Testis (tissue), 3 donors: ENCODE measurements around the gene ADGRB3. TPM values are rescaled to one million over a fixed set of nuclear protein-coding genes. Genes with fewer than 3 reads are reported as not detected.

Experiments used
- DNase-seq: peaks from one replicate; pipeline ENCODE4 v3.0.0-alpha.2; 2019
- H3K27ac ChIP-seq, 2 donors: fragments of 200-600 bp; sonication (generic); one replicate each; pipeline ENCODE4 v1.5.1; 2019
- H3K27me3 ChIP-seq: fragments of 200-600 bp; sonication (generic); one replicate; pipeline ENCODE4 v1.5.1; 2019
- H3K36me3 ChIP-seq: fragments of 200-600 bp; sonication (generic); one replicate; pipeline ENCODE4 v1.5.1; 2017; ENCODE audit warnings: low read depth; ENCODE audit errors: missing control alignments
- H3K4me1 ChIP-seq: fragments of 200-600 bp; sonication (generic); one replicate; pipeline ENCODE4 v1.5.1; 2019
- H3K4me3 ChIP-seq, 2 donors: fragments of 200-600 bp; sonication (generic); one replicate each; pipeline ENCODE4 v1.5.1; 2017 to 2019
- H3K9me3 ChIP-seq: fragments of 200-600 bp; sonication (generic); one replicate; pipeline ENCODE4 v1.5.1; 2017
- POLR2A ChIP-seq: fragments of 450-650 bp; IDR thresholded peaks from one replicate; pipeline ENCODE4 v1.6.1; 2017; ENCODE audit warnings: antibody characterized with exemption, mild to moderate bottlenecking, moderate library complexity
- WGBS, 2 donors: methylation state at CpG; one replicate each; pipeline ENCODE4 v1.1.5; 2018; 5-methylcytosine and 5-hydroxymethylcytosine counted together
- intact Hi-C: fragments of 100-400 bp; cut with DNase I; formaldehyde crosslinking; loops from one replicate; pipeline ENCODE4 v1.15.1; 2023; ENCODE audit warnings: low total_unique reads
- polyA plus RNA-seq: library from polyadenylated mRNA; stranded (reverse); fragments of 350-450 nt; fragmentation: Illumina TruSeq; extraction: RNeasy Lipid Tissue Mini Kit (QIAGEN cat#74804); gene quantifications from one replicate; pipeline ENCODE4 v1.2.3, GENCODE V29; 2014; ENCODE audit warnings: low read depth, low replicate concordance; ENCODE audit not compliant: insufficient read depth
- total RNA-seq, 2 donors: library from RNA; depleted of rRNA; stranded (reverse); fragments of >200 nt; gene quantifications; one replicate each; pipeline ENCODE4 v1.2.3, GENCODE V29; 2016
- TF ChIP-seq, protein P1 (sequence below), 3 experiments: fragments of 450-650 bp in 2 of 3; fragments of 200-600 bp in 1 of 3; sonication (generic) in 1 of 3; IDR thresholded peaks; one replicate each; pipeline ENCODE4 v1.5.1; 2016 to 2019; ENCODE audit warnings: antibody characterized with exemption in 3 of 3, mild to moderate bottlenecking in 2 of 3, moderate library complexity in 1 of 3

Gene ADGRB3
- total and polyA plus RNA-seq, 3 donors from 2014 or later, result 3.2 to 5.7 (median 4.3) TPM

DNA sequence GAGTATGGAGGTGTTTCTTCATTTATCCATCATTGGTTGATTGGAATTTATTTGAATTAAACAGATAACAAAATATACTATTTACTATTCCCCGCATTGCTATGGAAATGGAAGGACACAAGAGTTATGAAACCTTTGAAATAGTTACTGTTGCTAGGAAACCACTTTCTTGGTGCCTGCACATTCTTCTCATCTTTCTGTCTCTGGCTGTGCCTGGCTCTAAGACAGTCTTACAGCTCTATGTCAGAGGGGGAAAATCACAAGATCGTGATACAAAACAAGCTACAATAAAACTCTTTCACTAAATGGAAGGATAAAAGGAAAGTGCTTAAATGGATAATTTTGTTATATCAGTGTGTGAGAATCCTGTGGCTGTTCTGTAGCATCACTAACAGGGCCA, 708.8 kb downstream of the ADGRB3 start:
- TF ChIP-seq POLR2A, result no peak
- TF ChIP-seq, protein P1, sequence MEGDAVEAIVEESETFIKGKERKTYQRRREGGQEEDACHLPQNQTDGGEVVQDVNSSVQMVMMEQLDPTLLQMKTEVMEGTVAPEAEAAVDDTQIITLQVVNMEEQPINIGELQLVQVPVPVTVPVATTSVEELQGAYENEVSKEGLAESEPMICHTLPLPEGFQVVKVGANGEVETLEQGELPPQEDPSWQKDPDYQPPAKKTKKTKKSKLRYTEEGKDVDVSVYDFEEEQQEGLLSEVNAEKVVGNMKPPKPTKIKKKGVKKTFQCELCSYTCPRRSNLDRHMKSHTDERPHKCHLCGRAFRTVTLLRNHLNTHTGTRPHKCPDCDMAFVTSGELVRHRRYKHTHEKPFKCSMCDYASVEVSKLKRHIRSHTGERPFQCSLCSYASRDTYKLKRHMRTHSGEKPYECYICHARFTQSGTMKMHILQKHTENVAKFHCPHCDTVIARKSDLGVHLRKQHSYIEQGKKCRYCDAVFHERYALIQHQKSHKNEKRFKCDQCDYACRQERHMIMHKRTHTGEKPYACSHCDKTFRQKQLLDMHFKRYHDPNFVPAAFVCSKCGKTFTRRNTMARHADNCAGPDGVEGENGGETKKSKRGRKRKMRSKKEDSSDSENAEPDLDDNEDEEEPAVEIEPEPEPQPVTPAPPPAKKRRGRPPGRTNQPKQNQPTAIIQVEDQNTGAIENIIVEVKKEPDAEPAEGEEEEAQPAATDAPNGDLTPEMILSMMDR (IDR thresholded peaks at IDR 0.05), result no peak
- no peaks in the 10 kb centered on the region for H3K36me3 ChIP-seq
- no peak overlapping the region for H3K27ac ChIP-seq
- no peaks in the 10 kb centered on the region for H3K27me3 ChIP-seq
- no peaks in the 10 kb centered on the region for H3K9me3 ChIP-seq
- intact Hi-C loops, result no loop called here
- H3K4me3 ChIP-seq, result no peak overlapping the region
- 42 to 47% methylated on average over 2 of the region's 2 CpGs for WGBS, 2 donors
- no peaks in the 10 kb centered on the region for H3K4me1 ChIP-seq
- no peak for DNase-seq

DNA sequence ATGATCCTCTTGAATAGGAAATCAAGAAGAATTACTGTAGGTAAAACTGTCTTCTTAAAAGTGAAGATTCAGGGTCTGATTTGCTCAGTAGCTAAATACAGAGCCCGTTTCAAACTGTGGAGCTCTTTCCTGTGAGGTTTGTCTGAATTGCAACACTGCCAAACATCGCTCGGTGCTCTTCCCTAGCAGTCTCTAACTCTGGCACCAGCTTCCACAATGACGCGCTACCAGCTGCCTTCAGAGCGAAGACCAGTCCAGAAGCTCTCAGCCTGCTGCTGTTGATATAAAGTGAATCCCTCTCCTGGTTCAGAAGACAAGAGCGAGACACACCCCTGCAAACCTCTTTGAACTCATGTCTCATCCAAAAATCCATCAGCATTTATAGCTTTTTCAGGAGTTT, 714.7 kb downstream of the ADGRB3 start:
- DNase-seq, result peak; percentile 17
- Histone ChIP-seq H3K4me1 (no peaks in the 10 kb centered on the region), H3K4me3 (no peak overlapping the region), H3K27ac (no peak overlapping the region), H3K27me3 (no peaks in the 10 kb centered on the region), H3K9me3 (no peaks in the 10 kb centered on the region), H3K36me3 (no peaks in the 10 kb centered on the region)
- intact Hi-C loops, result no loop called here
- no peak for TF ChIP-seq POLR2A
- TF ChIP-seq, protein P1 (IDR thresholded peaks at IDR 0.05), result no peak
- WGBS, 2 donors, result 61 to 70% methylated on average over 7 of the region's 7 CpGs

DNA sequence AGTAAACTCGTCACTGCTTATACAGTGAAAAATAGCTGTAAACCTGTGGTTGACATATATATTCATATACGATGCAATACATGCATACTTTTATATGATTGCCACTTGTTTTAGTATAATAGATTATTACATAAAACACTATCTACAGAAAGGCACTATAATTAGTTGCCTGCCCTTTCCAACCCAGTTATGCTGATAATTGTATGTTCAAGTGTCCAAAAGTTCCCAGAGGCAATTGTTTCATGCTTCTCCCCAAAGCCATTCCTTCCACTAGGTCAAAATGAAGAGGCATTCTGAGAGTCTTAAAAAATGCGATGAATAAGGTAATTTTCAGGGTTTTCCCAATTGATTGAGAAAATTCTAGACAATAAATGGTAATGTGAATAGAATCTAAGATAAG, 727.1 kb downstream of the ADGRB3 start:
- 90 to 91% methylated on average over 3 of the region's 3 CpGs for whole genome bisulfite sequencing, 2 donors
- Histone ChIP-seq H3K9me3 (no peaks in the 10 kb centered on the region), H3K27ac (no peak overlapping the region), H3K36me3 (no peaks in the 10 kb centered on the region), H3K4me3 (no peak overlapping the region), H3K4me1 (no peaks in the 10 kb centered on the region), H3K27me3 (no peaks in the 10 kb centered on the region)
- TF ChIP-seq, protein P1 (IDR thresholded peaks at IDR 0.05), result no peak
- no peak for TF ChIP-seq POLR2A
- intact Hi-C loops, result no loop called here
- no peak for DNase-seq

DNA sequence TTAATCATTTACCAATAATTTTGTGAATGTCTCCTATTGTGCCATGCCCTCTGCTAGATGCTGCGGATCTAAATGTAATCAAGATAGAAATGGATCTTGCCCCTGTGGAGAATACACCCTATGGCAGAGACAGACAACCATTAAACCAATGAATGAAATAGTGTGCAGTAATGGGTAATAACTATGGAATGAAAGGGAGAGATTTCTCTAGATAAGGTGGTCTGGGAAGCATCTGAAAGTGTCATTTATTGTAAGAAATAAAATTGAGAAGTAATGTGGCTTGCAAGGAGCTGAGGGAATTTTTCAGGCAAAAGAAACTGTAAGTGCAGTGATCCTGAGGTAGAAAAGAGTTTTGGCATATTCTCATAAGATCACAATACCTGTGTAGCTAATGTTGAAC, 731.7 kb downstream of the ADGRB3 start:
- H3K9me3 ChIP-seq, result no peaks in the 10 kb centered on the region
- no peak for DNase-seq
- H3K27me3 ChIP-seq, result no peaks in the 10 kb centered on the region
- H3K27ac ChIP-seq, result no peak overlapping the region
- TF ChIP-seq, protein P1 (IDR thresholded peaks at IDR 0.05), result no peak
- no peak for TF ChIP-seq POLR2A
- WGBS, 2 donors, result 92 to 98% methylated on average over 1 of the region's 1 CpG
- intact Hi-C loops, result no loop called here
- H3K4me1 ChIP-seq, result no peaks in the 10 kb centered on the region
- no peaks in the 10 kb centered on the region for H3K36me3 ChIP-seq
- H3K4me3 ChIP-seq, result no peak overlapping the region

DNA sequence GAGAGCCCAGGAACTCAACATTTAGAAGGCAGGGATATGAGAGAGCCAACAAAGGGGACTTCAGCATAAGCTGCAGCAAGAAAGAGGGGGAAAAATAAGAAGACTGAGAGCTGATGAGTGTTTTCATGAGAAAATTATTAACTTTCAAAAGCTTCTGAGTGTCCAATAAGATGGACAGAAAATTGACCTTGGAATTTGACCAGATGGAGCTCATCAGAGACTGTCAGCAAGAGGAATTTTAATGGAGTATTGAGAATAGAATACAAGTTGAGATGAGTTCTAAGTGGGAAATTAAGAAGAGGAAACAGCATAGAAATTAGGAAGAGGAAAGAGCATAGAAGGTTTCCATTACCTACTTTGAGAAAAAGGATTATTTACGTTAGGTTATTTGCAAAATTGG, 733.5 kb downstream of the ADGRB3 start:
- Histone ChIP-seq H3K27me3 (no peaks in the 10 kb centered on the region), H3K9me3 (no peaks in the 10 kb centered on the region), H3K4me3 (no peak overlapping the region), H3K27ac (no peak overlapping the region), H3K36me3 (no peaks in the 10 kb centered on the region), H3K4me1 (no peaks in the 10 kb centered on the region)
- intact Hi-C loops, result no loop called here
- TF ChIP-seq POLR2A, result no peak
- TF ChIP-seq, protein P1 (IDR thresholded peaks at IDR 0.05), result no peak
- 86 to 91% methylated on average over 1 of the region's 1 CpG for WGBS, 2 donors
- no peak for DNase-seq
